Panc1 (cell line): ENCODE results near the gene P2RY6. TPM values are rescaled to one million over a fixed set of nuclear protein-coding genes. Genes with fewer than 3 reads are reported as not detected.

Source experiments
- ATAC-seq: fragments of 200-7000 bp; cut with Tn5 transposase; 2 replicates; pipeline ENCODE4 v1.9.1; 2020; ENCODE audit warnings: mild to moderate bottlenecking, moderate library complexity
- BruUV-seq: library from RNA; stranded (reverse); fragments of 400-500 nt; replicated peaks from 2 replicates; lab custom pipeline; 2021; lab: Mats Ljungman, UMichigan
- CTCF ChIA-PET: fragments of 300-600 bp; sonication (Branson Sonifier 250); formaldehyde crosslinking; loops from one replicate; lab custom pipeline; 2022; ENCODE audit warnings: antibody characterized with exemption; lab: Charles Lee
- POLR2A ChIA-PET: fragments of 300-600 bp; sonication (Branson Sonifier 250); formaldehyde crosslinking; loops from one replicate; lab custom pipeline; 2022; ENCODE audit warnings: antibody characterized with exemption; lab: Charles Lee
- DNase-seq: peaks from one replicate; pipeline ENCODE4 v3.0.0-alpha.2; 2010; ENCODE audit warnings: low read depth, low spot score
- H3K27ac ChIP-seq: 2 replicates; pipeline ENCODE4 v1.5.1; 2011; ENCODE audit warnings: mild to moderate bottlenecking, low read length, inconsistent platforms
- H3K27me3 ChIP-seq: fragments of 200-500 bp; sonication (Bioruptor generic); 2 replicates; pipeline ENCODE4 v1.6.0; 2014; ENCODE audit warnings: low read length, inconsistent platforms; ENCODE audit not compliant: control insufficient read depth, insufficient read depth
- H3K36me3 ChIP-seq: fragments of 200-500 bp; sonication (Bioruptor generic); 2 replicates; pipeline ENCODE4 v1.5.1; 2014; ENCODE audit warnings: inconsistent platforms, mild to moderate bottlenecking, low read length, moderate library complexity; ENCODE audit not compliant: control insufficient read depth, insufficient read depth
- H3K4me1 ChIP-seq: 2 replicates; pipeline ENCODE4 v1.5.1; 2011; ENCODE audit warnings: inconsistent platforms, mild to moderate bottlenecking, low read length, moderate library complexity; ENCODE audit not compliant: control insufficient read depth, insufficient read depth
- H3K4me3 ChIP-seq, 2 experiments: 2 replicates each; pipeline ENCODE4 v1.5.1; 2011 to 2012; ENCODE audit warnings: low read depth in 2 of 2, low read length in 2 of 2, mild to moderate bottlenecking in 2 of 2, inconsistent platforms in 1 of 2, moderate library complexity in 1 of 2
- H3K9me3 ChIP-seq: fragments of 200-500 bp; sonication (Bioruptor generic); 2 replicates; pipeline ENCODE4 v1.5.1; 2014; ENCODE audit warnings: low read depth, mild to moderate bottlenecking, inconsistent platforms, low read length, moderate library complexity; ENCODE audit not compliant: control insufficient read depth, insufficient read depth
- POLR2AphosphoS5 ChIP-seq: IDR thresholded peaks from 2 replicates; pipeline ENCODE4 v1.6.1; 2012; ENCODE audit warnings: mild to moderate bottlenecking, low read depth, low read length, moderate library complexity
- SIN3A ChIP-seq: IDR thresholded peaks from 2 replicates; pipeline ENCODE4 v1.6.1; 2012; ENCODE audit warnings: low read depth, mild to moderate bottlenecking, low read length, moderate library complexity, borderline replicate concordance; ENCODE audit not compliant: insufficient read depth
- TCF7L2 ChIP-seq: IDR thresholded peaks from 2 replicates; pipeline ENCODE4 v1.6.1; 2011; ENCODE audit warnings: mild to moderate bottlenecking, low read depth, low read length, inconsistent platforms
- in situ Hi-C: cut with HindIII; loops from 2 replicates; pipeline ENCODE4 v1.10.0; 2016; ENCODE audit warnings: low sequenced_read_pairs, low pct_unique_long_range_greater_than_20kb
- intact Hi-C: fragments of 100-400 bp; cut with micrococcal nuclease; formaldehyde crosslinking; loops from one replicate; pipeline ENCODE4 v1.10.0; 2022; ENCODE audit not compliant: unreplicated experiment
- total RNA-seq: library from RNA; stranded (reverse); gene quantifications from one replicate; pipeline ENCODE4 v1.2.1, GENCODE V29; 2021; ENCODE audit not compliant: unreplicated experiment
- TF ChIP-seq, protein P1 (sequence below), 2 experiments: IDR thresholded peaks; 2 replicates each; pipeline ENCODE4 v1.6.1; 2011 to 2012; ENCODE audit warnings: low read depth in 2 of 2, control low read depth in 1 of 2, low read length in 1 of 2, mild to moderate bottlenecking in 1 of 2, moderate library complexity in 1 of 2; ENCODE audit not compliant: insufficient read depth in 1 of 2

The P2RY6 gene
- total RNA-seq, 1 experiment from 2014 or later = 0.59 TPM

DNA sequence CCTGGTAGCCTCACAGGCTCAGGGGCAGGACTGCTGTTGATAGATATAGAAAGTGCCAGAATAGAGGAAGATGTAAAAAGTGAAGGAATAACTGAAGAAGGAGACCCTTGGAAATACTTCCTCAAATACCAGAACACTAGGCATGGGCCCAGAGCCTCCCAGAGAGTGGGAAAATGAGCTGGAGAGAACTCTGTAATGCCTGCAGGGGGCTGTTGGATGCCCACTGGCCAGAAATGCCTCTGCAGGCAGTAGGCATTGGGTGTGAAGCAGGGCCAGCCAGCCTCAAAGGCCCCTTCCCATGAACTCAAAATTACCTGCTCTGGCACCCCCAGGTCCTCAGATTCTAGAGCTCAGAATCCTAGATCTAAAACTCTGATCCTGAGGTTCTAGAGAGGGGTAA lies 38.9 kb upstream of the P2RY6 start:
- no peak overlapping the region for H3K4me3 ChIP-seq
- CTCF ChIA-PET = interaction anchor here (0.5 to 0.9 kb wide), 3 partner anchors 10 to 440 kb away, joined by 3 to 12 read pairs (median 4); no protein-coding TSS in a partner anchor
- H3K4me1 ChIP-seq = no peaks in the 10 kb centered on the region
- no peaks in the 10 kb centered on the region for H3K27me3 ChIP-seq
- TF ChIP-seq, protein P1, sequence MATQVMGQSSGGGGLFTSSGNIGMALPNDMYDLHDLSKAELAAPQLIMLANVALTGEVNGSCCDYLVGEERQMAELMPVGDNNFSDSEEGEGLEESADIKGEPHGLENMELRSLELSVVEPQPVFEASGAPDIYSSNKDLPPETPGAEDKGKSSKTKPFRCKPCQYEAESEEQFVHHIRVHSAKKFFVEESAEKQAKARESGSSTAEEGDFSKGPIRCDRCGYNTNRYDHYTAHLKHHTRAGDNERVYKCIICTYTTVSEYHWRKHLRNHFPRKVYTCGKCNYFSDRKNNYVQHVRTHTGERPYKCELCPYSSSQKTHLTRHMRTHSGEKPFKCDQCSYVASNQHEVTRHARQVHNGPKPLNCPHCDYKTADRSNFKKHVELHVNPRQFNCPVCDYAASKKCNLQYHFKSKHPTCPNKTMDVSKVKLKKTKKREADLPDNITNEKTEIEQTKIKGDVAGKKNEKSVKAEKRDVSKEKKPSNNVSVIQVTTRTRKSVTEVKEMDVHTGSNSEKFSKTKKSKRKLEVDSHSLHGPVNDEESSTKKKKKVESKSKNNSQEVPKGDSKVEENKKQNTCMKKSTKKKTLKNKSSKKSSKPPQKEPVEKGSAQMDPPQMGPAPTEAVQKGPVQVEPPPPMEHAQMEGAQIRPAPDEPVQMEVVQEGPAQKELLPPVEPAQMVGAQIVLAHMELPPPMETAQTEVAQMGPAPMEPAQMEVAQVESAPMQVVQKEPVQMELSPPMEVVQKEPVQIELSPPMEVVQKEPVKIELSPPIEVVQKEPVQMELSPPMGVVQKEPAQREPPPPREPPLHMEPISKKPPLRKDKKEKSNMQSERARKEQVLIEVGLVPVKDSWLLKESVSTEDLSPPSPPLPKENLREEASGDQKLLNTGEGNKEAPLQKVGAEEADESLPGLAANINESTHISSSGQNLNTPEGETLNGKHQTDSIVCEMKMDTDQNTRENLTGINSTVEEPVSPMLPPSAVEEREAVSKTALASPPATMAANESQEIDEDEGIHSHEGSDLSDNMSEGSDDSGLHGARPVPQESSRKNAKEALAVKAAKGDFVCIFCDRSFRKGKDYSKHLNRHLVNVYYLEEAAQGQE (IDR thresholded peaks at IDR 0.05; ENCODE audit: insufficient read depth in 1 of 2, low read depth in 2 of 2, low read length in 1 of 2) = no peak
- no TSS peak for BruUV-seq
- POLR2A ChIA-PET = no interaction called here
- no peaks in the 10 kb centered on the region for H3K36me3 ChIP-seq
- in situ Hi-C loops = no loop called here
- H3K27ac ChIP-seq = no peak overlapping the region
- intact Hi-C loops = no loop called here
- ATAC-seq (no peak), DNase-seq (no peak)
- no peaks in the 10 kb centered on the region for H3K9me3 ChIP-seq

DNA sequence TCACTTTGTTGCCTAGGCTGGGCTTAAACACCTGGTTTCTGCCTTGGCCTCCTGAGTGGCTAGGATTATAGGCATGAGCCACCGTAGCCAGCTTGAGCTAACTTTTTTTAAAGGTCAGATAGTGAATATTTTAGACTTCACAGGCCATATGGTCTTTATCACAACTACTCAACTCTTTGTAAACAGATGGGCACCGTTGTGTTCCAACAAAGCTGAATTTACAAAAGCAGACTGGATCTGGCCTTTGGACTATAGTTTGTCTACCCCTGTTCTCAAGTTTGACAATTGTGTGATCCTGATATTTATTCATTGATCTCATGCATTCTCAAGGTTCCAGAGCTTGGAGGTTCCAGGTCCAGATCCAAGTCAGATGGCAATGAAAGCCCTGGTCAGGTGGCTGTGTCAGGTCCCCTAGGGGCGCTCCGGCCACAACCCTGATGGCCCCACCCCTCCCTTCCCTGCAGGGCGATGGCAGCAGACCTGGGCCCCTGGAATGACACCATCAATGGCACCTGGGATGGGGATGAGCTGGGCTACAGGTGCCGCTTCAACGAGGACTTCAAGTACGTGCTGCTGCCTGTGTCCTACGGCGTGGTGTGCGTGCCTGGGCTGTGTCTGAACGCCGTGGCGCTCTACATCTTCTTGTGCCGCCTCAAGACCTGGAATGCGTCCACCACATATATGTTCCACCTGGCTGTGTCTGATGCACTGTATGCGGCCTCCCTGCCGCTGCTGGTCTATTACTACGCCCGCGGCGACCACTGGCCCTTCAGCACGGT lies 38.3 kb upstream of the P2RY6 start:
- no peaks in the 10 kb centered on the region for H3K27me3 ChIP-seq
- TF ChIP-seq, protein P1 (IDR thresholded peaks at IDR 0.05; ENCODE audit: insufficient read depth in 1 of 2, low read depth in 2 of 2, low read length in 1 of 2) = no peak
- no peak for TF ChIP-seq TCF7L2
- TF ChIP-seq POLR2AphosphoS5 = no peak
- TF ChIP-seq SIN3A = no peak
- DNase-seq (no peak), ATAC-seq (no peak)
- H3K9me3 ChIP-seq = no peaks in the 10 kb centered on the region
- BruUV-seq = no TSS peak
- no peak overlapping the region for H3K27ac ChIP-seq
- in situ Hi-C loops = no loop called here
- H3K36me3 ChIP-seq = no peaks in the 10 kb centered on the region
- no peak overlapping the region for H3K4me3 ChIP-seq
- intact Hi-C loops = no loop called here
- ChIA-PET POLR2A (no interaction called here), CTCF (interaction anchor here (0.5 to 0.9 kb wide), 2 partner anchors 10 to 11 kb away, joined by 4 to 12 read pairs; no protein-coding TSS in a partner anchor)
- no peaks in the 10 kb centered on the region for H3K4me1 ChIP-seq
